SJSA1 (cell line): Measurements from ENCODE around the gene MATN4. TPM values are rescaled to one million over a fixed set of nuclear protein-coding genes. Genes with fewer than 3 reads are reported as not detected.

Experiments
- DNase-seq, 2 experiments: peaks; one replicate each; pipeline ENCODE4 v3.0.0-alpha.2; 2015 to 2020; ENCODE audit warnings: low spot score in 2 of 2, low read depth in 1 of 2
- H3K27ac ChIP-seq: fragments of 250-450 bp; sonication (Bioruptor Pico); 2 replicates; pipeline ENCODE4 v1.5.1; 2020; ENCODE audit warnings: mild to moderate bottlenecking, moderate library complexity
- H3K27me3 ChIP-seq: fragments of 250-450 bp; sonication (Bioruptor Pico); replicated peaks from 2 replicates; pipeline ENCODE4 v1.5.1; 2020; ENCODE audit warnings: mild to moderate bottlenecking, moderate library complexity
- H3K36me3 ChIP-seq: fragments of 250-450 bp; sonication (Bioruptor Pico); 2 replicates; pipeline ENCODE4 v1.5.1; 2020; ENCODE audit warnings: mild to moderate bottlenecking
- H3K4me1 ChIP-seq: fragments of 250-450 bp; sonication (Bioruptor Pico); replicated peaks from 2 replicates; pipeline ENCODE4 v1.6.1; 2021; ENCODE audit warnings: mild to moderate bottlenecking
- H3K4me3 ChIP-seq: fragments of 250-450 bp; sonication (Bioruptor Pico); 2 replicates; pipeline ENCODE4 v1.5.1; 2020; ENCODE audit warnings: mild to moderate bottlenecking
- H3K9me3 ChIP-seq: fragments of 250-450 bp; sonication (Bioruptor Pico); replicated peaks from 2 replicates; pipeline ENCODE4 v1.5.1; 2020; ENCODE audit warnings: mild to moderate bottlenecking
- total RNA-seq: library from RNA; depleted of rRNA; stranded (reverse); fragments of >200 nt; shearing (Covaris generic); gene quantifications from 2 replicates; pipeline ENCODE4 v1.2.3, GENCODE V29; 2014

The MATN4 gene
- total RNA-seq, 1 experiment from 2014 or later: not detected

DNA sequence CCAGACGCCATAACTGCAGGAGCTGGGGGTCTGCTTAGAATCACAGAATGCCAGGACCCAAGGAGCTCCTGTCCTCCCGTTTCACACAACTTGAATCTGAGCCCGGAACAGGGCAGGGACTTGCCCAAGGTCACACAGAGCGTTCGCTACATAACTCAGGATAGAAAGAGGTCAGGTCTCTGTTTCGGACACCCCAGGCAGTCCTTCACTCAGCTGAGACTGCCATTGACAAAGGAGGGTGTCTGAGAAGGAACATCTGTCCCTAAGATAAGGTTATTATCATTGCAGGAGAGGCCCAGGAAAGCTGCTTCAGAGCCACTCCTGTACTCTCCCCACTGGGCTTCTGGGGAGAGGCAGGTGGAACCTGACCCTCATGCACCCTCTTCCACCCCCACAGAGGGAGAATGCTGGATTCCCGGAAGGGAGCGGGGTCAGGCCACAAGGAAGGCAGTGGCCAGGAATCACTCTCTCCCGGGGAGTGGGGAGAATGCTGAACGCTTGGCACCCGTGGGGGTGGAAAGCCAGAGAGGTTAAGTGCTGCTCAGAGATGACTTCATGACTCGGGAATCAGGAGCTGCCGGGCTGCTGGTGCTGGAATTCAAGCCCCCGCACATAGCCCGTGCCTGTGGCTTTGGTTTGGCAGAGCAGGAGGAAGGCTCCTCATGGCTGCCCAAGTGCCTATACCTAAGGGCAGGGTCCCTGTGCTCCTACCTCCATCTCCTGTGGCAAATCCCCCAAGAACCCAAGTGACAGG is 29.4 kb upstream of the MATN4 start:
- H3K9me3 ChIP-seq: no peaks in the 10 kb centered on the region
- peak overlapping the region; percentile 79 for H3K27ac ChIP-seq
- peaks cover 90% of the 10 kb centered on the region for H3K36me3 ChIP-seq
- DNase-seq: peak; percentile 82 to 89
- peaks cover 56% of the 10 kb centered on the region for H3K4me1 ChIP-seq
- no peaks in the 10 kb centered on the region for H3K27me3 ChIP-seq
- H3K4me3 ChIP-seq: no peak overlapping the region

DNA sequence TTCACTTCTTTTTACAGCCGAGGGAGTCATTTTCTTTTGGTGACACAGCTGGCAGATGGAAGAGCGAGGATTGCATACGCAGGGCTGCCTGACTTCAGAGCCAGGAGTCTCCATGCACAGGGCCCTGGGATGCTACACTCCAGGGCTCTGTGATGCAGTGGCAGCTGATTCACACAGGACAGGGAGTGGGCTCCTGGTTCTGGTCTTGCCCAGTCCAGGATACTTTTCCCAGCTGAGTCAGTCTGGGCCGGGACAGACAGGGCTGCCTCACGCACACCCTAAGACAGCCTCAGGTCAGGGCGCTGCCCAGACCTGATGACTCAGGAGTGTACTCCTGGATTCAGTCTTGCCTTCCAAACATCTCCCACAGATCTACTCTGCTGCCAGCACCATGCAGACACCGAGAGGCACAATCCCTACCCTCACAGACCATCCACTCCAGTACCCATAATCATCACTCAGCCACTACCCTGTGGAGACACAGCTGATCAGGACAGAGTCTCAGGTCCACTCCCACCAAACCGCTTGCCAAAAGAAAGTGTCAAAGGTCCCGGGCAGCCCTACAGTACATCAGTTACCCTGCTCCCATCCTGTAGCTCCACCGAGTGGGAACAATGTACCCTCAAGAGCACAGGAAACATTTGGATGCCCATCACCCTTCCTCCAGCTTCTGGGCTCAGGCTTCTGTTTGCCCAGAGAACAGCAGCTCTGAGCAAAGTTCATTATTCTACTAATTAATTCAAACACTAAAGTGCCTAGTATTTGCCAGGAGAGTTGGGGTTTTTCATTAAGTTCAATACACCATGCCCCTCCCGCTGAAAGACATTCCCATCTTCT is 28.6 kb upstream of the MATN4 start:
- H3K4me1 ChIP-seq: peaks cover 48% of the 10 kb centered on the region
- H3K4me3 ChIP-seq: no peak overlapping the region
- DNase-seq: peak in 1 of 2 experiments; percentile 59
- no peaks in the 10 kb centered on the region for H3K9me3 ChIP-seq
- no peaks in the 10 kb centered on the region for H3K27me3 ChIP-seq
- peaks cover 91% of the 10 kb centered on the region for H3K36me3 ChIP-seq
- H3K27ac ChIP-seq: peak overlapping the region; percentile 79

DNA sequence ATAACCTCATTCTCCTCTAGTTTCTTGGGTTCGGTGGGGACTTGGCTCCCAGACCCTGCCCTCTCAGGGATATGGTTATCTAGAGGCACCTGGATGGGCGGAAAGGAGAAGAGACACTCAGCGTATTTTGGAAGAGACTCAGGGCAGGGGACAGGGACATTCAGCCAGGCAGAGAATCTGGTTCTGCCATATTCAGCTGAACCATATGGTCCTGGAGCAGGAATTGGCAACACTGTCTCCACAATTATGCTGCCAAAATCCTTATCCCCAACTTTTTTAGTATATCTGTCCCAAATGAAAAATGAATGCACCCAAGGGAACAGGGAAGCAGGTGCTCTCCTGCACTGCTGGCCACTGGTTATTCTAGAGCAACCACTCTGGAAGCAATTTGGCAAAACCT is 22.4 kb upstream of the MATN4 start:
- Histone ChIP-seq H3K4me3 (no peak overlapping the region), H3K9me3 (no peaks in the 10 kb centered on the region), H3K27ac (no peak overlapping the region), H3K4me1 (no peaks in the 10 kb centered on the region), H3K27me3 (no peaks in the 10 kb centered on the region), H3K36me3 (peaks cover 92% of the 10 kb centered on the region)
- DNase-seq: no peak

DNA sequence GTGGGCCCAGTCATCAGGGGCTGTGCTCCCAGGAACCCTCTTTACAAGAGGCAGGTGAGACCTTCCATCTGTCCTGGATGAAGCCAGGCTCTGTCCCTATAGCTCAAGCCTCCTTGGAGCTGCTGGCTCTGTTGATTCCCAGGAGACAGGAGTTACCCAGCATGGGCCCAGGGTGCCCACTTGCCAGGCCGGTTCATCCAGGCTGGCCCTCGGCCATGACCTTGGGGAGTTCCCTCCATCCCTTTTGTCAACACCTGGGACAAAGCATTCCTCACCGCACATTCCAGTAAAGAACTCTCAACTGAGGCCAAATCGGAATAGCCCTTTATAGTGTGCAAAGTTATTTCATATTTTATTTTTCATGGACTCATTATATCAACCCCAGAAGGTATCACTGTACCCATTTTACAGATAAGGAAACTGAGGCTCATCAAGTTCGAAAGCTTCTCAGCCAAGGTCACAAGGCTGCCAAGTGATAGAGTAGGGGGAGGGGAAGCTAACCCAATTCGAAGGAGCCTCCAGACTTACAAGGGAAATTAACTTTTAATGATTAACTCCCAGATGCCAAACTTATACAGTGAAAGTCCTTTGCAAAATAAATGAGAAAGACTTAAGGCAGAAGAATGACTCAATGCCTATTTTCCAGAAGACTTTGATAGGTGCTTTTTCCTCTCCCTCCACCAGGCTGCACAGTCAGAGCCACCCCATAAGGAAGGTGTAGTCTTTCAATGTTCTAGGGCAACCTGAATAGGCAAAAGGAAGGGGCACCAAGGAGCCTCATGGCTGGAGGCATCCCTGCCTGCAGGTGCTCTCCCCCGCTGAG is 21.6 kb upstream of the MATN4 start:
- no peak overlapping the region for H3K27ac ChIP-seq
- no peaks in the 10 kb centered on the region for H3K9me3 ChIP-seq
- no peaks in the 10 kb centered on the region for H3K4me1 ChIP-seq
- no peak for DNase-seq
- no peak overlapping the region for H3K4me3 ChIP-seq
- no peaks in the 10 kb centered on the region for H3K27me3 ChIP-seq
- peaks cover 85% of the 10 kb centered on the region for H3K36me3 ChIP-seq

DNA sequence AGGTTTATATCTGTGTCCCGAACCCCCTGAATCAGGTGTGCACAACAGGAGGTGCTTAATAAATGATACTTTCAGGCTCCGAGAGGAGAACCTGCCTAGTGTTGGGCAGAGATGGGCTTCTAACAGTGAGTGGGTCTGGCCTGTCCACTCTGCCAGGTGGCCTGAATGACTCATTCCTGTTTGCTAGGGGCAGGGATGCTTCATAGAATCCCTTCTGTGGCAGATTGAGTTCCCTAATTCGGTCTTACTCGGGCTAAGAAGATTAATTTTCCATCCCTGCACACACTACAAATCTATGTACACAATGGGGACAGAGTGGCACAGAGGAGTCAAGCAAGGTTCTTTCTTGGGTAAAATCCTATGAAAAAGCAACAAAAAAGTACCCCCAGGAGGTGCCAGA is 20.4 kb upstream of the MATN4 start:
- Histone ChIP-seq H3K4me1 (no peaks in the 10 kb centered on the region), H3K9me3 (no peaks in the 10 kb centered on the region), H3K27ac (no peak overlapping the region), H3K4me3 (no peak overlapping the region), H3K36me3 (peaks cover 75% of the 10 kb centered on the region), H3K27me3 (no peaks in the 10 kb centered on the region)
- no peak for DNase-seq

DNA sequence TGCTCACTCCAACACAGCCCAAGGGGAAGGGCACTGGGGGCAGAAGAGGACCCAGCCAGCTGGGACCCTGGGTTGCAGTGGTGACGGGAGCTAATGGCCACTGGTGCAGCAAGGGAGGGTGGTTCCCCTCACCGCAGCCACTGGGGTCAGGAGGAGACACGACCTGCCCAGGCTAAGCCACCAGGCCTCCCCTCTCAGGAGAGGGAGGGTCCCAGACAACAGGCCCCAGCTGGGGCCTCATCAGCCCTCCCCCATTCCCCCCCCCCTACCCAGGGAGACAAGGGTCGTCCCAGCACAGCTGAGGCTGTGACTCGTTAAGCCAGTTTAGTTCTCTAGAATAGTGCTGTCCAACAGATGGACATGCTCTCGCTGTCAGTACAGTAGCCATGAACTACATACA is 17.3 kb upstream of the MATN4 start:
- Histone ChIP-seq H3K27ac (no peak overlapping the region), H3K4me1 (0 out of 2 replicates have a peak, but pooled peaks cover 5% of the 10 kb centered on the region), H3K36me3 (peaks cover 46% of the 10 kb centered on the region), H3K27me3 (no peaks in the 10 kb centered on the region), H3K9me3 (no peaks in the 10 kb centered on the region), H3K4me3 (no peak overlapping the region)
- DNase-seq: no peak

DNA sequence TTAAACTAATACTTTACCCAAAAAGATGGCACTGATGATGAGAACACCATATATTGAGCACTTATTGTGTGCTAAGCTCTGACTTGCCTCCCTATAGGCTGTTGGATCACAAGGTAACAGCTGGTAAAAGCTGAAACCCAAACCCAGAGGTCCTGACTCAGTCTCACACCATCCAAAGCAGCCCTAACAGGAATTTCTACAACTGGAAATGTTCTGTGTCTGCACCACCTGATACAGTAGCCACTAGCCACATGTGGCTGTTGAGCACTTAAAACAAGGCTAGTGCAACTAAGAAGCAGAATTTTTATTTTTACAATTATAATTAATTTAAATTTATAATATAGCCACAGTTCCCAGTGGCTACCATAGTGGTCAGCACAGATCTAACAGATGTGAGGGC is 15.6 kb upstream of the MATN4 start:
- DNase-seq: no peak
- Histone ChIP-seq H3K27me3 (no peaks in the 10 kb centered on the region), H3K36me3 (peaks cover 29% of the 10 kb centered on the region), H3K4me1 (0 out of 2 replicates have a peak, but pooled peaks cover 5% of the 10 kb centered on the region), H3K27ac (no peak overlapping the region), H3K9me3 (no peaks in the 10 kb centered on the region), H3K4me3 (no peak overlapping the region)

DNA sequence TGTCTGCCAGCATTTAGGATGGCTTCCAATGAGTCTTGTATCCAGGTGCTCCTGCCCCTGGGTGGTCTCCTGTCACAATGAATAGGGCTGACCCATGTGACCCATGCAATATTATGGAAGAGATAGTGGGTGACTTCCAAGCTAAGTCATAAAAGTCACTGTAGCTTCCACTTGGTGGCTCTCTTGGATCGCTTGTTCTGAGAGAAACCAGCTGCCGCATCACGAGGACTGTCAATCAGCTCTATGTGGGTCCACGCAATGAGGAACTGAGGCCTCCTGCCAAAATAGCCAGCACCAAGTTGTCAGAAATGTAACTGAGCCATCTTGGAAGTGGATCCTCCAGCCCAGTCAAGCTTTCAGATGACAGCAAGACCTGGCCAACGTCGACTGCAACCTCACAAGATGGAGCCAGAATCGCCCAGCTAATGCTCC is 14.9 kb upstream of the MATN4 start:
- no peak overlapping the region for H3K27ac ChIP-seq
- DNase-seq: no peak
- no peaks in the 10 kb centered on the region for H3K9me3 ChIP-seq
- H3K27me3 ChIP-seq: no peaks in the 10 kb centered on the region
- peaks cover 22% of the 10 kb centered on the region for H3K36me3 ChIP-seq
- H3K4me1 ChIP-seq: 0 out of 2 replicates have a peak, but pooled peaks cover 5% of the 10 kb centered on the region
- no peak overlapping the region for H3K4me3 ChIP-seq

DNA sequence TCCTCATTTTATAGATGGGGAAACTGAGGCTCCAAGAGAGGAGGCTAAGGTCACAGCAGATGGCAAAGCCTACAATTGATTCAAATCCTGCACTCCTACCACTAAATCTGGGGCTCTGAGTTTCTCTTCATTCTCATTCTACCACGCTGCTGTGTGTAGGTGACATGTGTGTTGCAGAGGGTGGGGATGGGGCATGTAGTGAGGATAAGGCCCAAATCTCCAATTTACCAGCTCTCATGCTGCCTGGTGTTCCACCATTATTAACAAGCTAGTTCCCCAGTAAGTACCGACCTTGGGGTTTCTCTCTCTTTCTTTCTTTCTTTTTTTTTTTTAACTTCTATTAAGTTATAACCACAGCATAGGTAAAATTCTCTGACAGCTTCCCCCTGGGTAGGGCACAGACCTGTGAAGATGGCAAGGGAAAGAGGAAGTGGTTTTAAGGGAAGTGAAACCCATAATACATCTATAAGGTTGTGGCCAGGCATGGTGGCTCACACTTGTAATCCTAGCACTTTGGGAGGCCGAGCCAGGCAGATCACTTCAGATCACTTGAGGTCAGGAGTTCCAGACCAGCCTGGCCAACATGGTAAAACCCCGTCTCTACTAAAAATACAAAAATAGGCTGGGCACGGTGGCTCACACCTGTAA is 13.0 kb upstream of the MATN4 start:
- Histone ChIP-seq H3K9me3 (no peaks in the 10 kb centered on the region), H3K27me3 (no peaks in the 10 kb centered on the region), H3K4me3 (no peak overlapping the region), H3K4me1 (0 out of 2 replicates have a peak, but pooled peaks cover 5% of the 10 kb centered on the region), H3K27ac (no peak overlapping the region), H3K36me3 (peaks cover 6% of the 10 kb centered on the region)
- no peak for DNase-seq

DNA sequence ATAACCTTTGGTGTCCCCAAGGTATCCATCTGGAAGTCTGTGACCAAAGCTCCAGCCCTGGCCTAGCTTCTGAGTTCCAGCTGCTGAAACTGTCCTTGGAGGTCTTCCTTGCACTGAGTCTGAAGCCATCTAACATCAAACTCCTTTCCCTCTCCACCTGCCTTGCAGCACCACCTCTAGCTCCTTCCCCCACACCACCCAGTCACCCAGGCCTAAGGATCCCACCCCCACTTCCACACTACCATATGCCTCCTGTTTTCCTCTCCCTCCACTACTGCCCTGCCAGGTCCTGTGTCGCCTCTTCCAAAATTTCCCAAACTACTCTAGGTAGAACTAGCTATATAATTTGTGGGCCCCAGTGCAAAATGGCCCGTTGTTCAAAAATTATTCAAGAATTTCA is 10.8 kb upstream of the MATN4 start:
- Histone ChIP-seq H3K27ac (no peak overlapping the region), H3K4me1 (0 out of 2 replicates have a peak, but pooled peaks cover 5% of the 10 kb centered on the region), H3K9me3 (no peaks in the 10 kb centered on the region), H3K27me3 (no peaks in the 10 kb centered on the region), H3K4me3 (no peak overlapping the region), H3K36me3 (no peaks in the 10 kb centered on the region)
- DNase-seq: no peak

DNA sequence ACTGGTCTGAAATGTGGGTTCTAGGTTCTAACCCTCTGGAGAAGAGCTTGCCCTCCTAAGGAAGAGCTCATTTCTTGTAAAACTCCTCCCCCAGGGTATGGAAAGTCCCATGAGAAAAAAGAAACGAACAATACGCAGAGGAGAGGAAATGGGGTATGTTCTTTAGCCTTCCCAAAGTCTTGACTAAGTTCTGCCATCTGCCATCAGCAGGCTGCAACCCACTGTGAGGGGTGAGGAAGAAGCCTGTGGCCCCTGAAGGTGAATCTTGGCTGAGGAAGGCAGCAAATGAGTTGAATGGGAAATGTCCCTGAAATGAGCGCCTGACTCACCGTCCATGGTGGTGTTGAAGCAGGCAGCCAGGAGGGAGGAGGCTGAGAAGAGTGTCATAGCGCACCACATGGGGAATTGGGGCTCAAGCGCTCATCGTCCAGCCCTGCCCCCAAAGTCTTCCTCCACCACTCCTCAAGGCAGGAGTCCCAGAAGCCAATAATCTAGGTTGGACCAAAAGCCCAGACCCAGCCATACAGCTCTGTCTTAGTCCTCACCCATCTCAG is 10.4 kb upstream of the MATN4 start:
- Histone ChIP-seq H3K27me3 (no peaks in the 10 kb centered on the region), H3K9me3 (no peaks in the 10 kb centered on the region), H3K4me3 (no peak overlapping the region), H3K27ac (no peak overlapping the region), H3K4me1 (0 out of 2 replicates have a peak, but pooled peaks cover 5% of the 10 kb centered on the region), H3K36me3 (no peaks in the 10 kb centered on the region)
- no peak for DNase-seq

DNA sequence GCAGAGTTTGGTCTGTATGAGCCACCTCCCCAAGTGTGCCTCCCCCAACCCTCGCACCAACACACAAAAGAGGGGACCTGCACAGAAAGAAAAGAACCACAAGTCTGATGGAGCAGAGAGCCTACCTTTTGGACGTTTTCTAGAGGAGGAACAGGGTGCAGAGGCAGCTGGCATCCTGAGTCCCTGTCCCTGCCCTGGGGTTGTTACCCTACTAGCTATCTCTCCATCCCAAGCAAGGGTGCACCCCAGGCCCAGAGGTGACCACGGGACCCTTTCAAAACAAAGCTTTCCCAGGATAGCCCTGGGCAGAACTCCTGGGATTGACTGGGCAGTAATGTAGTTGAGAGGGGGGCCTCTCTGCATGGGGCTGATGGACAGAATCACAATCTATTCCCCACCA is 9.7 kb upstream of the MATN4 start:
- H3K36me3 ChIP-seq: no peaks in the 10 kb centered on the region

More for the DNA sequence above, 9.7 kb upstream of the MATN4 start:
- H3K9me3 ChIP-seq: no peaks in the 10 kb centered on the region
- H3K27ac ChIP-seq: no peak overlapping the region
- H3K4me3 ChIP-seq: no peak overlapping the region
- no peaks in the 10 kb centered on the region for H3K27me3 ChIP-seq
- 0 out of 2 replicates have a peak, but pooled peaks cover 3% of the 10 kb centered on the region for H3K4me1 ChIP-seq
- no peak for DNase-seq
